GM19099 (cell line): ENCODE measurements around the gene ITGA1.

Experiments
- POLR2A ChIP-seq: IDR thresholded peaks from 3 replicates; pipeline ENCODE4 v1.6.1; 2011; ENCODE audit warnings: low read depth; ENCODE audit not compliant: insufficient read length; ENCODE audit errors: extremely low read depth

ITGA1 gene

GRCh38 chr5:52886206-52886605, 98.5 kb downstream of the ITGA1 start:
- no peak for TF ChIP-seq POLR2A

DNA sequence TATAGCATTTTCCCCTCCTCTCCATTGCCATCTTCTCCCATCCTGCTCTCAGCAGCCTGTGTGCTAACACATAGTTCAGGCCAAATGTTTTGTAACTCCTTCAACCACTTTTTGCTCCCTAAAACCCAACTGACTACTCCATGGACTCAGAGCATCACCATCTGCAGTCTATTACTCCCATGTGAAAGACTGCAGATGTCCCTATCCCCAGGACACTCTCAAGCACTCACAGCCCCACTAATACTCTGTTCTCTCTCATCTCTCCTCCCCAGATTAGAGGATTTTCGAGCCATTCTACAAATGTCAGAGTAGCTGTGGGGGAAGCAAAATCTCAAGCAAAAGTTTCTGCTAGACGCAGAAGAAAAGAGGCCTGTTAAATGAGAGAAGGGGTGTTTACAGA, 99.3 kb downstream of the ITGA1 start:
- TF ChIP-seq POLR2A = no peak

- no peak for TF ChIP-seq POLR2A
Observed at GRCh38 chr5:52888363-52888762, 100.6 kb downstream of the ITGA1 start.

GRCh38 chr5:52892242-52892878, 104.6 kb downstream of the ITGA1 start:
- TF ChIP-seq POLR2A = no peak

GRCh38 chr5:52893105-52893504, 105.4 kb downstream of the ITGA1 start:
- no peak for TF ChIP-seq POLR2A

DNA sequence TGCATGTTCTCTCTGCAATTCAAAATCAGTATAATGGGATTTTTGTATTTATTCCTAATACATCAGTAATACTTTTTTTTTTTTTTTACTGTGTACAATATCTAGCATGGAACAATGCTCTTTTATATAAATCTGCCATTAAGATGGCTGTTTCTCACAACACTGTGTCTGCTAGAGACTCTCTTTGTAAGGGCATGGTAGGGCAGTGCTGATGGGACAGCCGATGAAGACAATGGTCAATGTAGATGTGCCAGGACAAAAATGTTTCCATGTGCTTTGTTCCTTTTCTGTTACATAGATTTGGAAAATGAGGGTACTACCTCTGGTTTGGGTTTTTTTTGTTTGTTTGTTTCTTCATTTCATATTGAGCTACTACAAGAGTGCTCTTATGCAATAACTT, 106.1 kb downstream of the ITGA1 start:
- TF ChIP-seq POLR2A = no peak

- TF ChIP-seq POLR2A = no peak
Observed at GRCh38 chr5:52894451-52894850, 106.7 kb downstream of the ITGA1 start.

DNA sequence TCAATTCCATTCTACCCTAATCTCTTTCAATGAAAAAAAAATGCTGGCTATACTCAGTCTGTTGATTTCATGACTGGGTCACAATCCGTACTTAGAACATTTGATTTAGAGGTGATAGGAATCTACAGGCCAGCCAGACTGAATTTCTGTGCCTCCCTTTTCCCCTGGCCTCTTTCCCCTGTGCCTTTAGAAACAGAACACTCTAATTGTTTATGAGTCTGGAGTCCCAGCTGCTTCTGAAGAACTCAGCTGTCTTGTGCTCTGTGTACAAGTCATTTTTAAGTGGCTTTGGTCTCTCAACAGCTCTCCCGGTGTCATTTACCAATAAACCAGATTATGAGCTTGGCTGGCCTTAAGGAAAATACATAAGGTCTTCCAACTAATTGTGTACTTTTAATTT, 107.4 kb downstream of the ITGA1 start:
- TF ChIP-seq POLR2A = no peak

DNA sequence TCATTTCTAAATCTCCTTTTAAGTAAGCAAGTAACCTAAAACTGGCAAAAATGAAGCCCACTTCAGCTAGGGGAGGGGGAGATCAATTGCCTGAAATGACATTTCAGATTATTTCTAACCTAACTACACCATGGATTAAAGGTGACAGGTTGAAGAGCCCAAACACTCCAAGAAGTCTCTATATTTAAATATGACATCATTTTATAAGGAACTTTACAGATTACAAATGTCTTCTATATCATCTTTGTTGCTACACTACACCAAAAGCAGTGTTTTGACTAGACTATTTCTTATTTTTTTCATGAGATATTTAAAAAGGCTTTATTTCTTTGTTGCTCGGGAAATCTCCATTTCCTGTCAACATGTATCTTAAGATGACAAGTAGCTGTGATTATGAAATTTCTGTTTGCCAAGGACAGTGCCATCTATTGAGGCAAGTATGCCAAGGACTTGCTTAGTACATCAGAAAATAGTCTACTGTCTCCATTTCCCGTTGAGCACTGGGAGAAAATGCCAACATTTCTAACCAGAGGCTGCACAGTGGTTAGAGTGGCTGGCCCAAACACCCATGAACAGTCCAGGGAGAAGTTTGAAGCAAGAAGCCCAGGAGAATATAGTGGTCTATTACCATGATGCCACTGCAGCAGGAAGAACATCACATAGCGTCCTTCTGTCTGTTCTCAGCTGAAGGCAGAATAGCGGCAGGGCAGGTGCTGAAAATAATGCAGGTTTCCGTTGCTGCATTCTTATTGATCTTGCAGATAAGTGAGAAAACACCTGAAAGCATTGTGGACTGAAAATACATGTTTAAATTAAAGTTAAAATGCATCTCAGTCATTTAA, 108.1 kb downstream of the ITGA1 start:
- no peak for TF ChIP-seq POLR2A

- TF ChIP-seq POLR2A = no peak
Observed at GRCh38 chr5:52896534-52897237, 109.0 kb downstream of the ITGA1 start.

- no peak for TF ChIP-seq POLR2A
Observed at GRCh38 chr5:52897238-52897614, 109.5 kb downstream of the ITGA1 start.

- no peak for TF ChIP-seq POLR2A
Observed at GRCh38 chr5:52898961-52899680, 111.4 kb downstream of the ITGA1 start.

DNA sequence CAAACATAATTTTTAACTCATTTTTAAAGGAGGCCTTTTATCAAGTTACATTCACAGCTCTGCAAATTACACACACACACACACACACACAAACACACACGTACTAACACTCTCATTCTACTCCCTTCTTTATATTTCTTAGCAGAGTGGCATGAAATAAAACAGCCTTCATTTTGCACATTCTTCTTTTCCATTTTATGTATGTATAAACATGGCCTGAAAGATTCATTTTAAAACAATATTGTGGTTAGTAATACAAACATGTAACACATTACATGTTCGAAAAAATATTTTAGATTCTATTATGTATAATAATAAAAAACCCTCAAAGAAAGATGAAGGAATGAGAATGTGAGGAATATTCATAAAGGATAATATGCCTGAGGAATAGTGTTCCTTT, 115.4 kb downstream of the ITGA1 start:
- no peak for TF ChIP-seq POLR2A

GRCh38 chr5:52906343-52906742, 118.6 kb downstream of the ITGA1 start:
- TF ChIP-seq POLR2A = no peak

DNA sequence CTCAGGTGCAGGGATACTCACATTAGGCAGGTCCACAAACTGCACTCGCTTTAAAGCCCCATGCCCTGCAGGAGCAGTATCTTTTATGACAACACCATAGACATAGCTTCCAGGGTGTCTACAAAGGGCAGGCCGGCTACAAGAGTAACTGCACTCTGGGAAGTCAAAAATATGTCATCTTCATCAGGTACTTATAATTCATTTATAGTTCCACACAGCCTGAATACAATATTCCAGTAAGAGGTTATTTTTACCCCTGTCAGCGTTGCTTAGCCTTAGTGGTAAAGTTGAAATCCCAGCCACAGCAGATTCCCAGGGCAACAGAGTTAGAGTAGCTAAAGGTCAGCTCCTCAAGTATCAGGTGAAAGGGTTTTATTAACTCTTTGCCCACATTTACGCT, 119.1 kb downstream of the ITGA1 start:
- TF ChIP-seq POLR2A = no peak
